Esophagus muscularis mucosa (tissue), 4 donors: Measurements from ENCODE around the gene EBF4. TPM values are rescaled to one million over a fixed set of nuclear protein-coding genes. Genes with fewer than 3 reads are reported as not detected.

Experiments
- DNase-seq: peaks from one replicate; pipeline ENCODE4 v3.0.0-alpha.2; 2017; ENCODE audit errors: extremely low spot score
- H3K27ac ChIP-seq, 4 donors: fragments of 200-600 bp; sonication (generic); replicated peaks in 1 of 4; 1 replicate in 3 of 4; 2 replicates in 1 of 4; pipeline ENCODE4 v1.5.1; 2016 to 2019; ENCODE audit warnings: mild to moderate bottlenecking in 1 of 4
- H3K27me3 ChIP-seq, 4 donors: fragments of 200-600 bp; sonication (generic); one replicate each; pipeline versions ENCODE4 v1.5.1 to v1.6.0; 2016 to 2019
- H3K36me3 ChIP-seq, 4 donors: fragments of 200-600 bp; sonication (generic); one replicate each; pipeline ENCODE4 v1.5.1; 2016 to 2019
- H3K4me1 ChIP-seq, 4 donors: fragments of 200-600 bp; sonication (generic); one replicate each; pipeline ENCODE4 v1.5.1; 2016 to 2019
- H3K4me3 ChIP-seq, 4 donors: fragments of 200-600 bp; sonication (generic); 1 replicate in 2 of 4; 2 replicates in 2 of 4; pipeline ENCODE4 v1.5.1; 2016 to 2019; ENCODE audit warnings: mild to moderate bottlenecking in 4 of 4, moderate library complexity in 1 of 4
- H3K9me3 ChIP-seq, 4 donors: fragments of 200-600 bp; sonication (generic); 1 replicate in 3 of 4; 2 replicates in 1 of 4; pipeline ENCODE4 v1.5.1; 2016 to 2019
- EP300 ChIP-seq: sonication (generic); formaldehyde crosslinking; IDR thresholded peaks from one replicate; pipeline ENCODE4 v1.6.1; 2017; ENCODE audit warnings: antibody characterized with exemption
- POLR2A ChIP-seq: fragments of 450-650 bp; IDR thresholded peaks from one replicate; pipeline ENCODE4 v1.6.1; 2017; ENCODE audit warnings: antibody characterized with exemption, moderate library complexity, mild to moderate bottlenecking, low read depth
- POLR2AphosphoS5 ChIP-seq, 2 donors: sonication (generic); formaldehyde crosslinking; IDR thresholded peaks; one replicate each; pipeline ENCODE4 v1.6.1; 2017; ENCODE audit warnings: antibody characterized with exemption in 2 of 2
- WGBS: methylation state at CpG from one replicate; pipeline ENCODE4 v1.1.5; 2018; 5-methylcytosine and 5-hydroxymethylcytosine counted together
- intact Hi-C: fragments of 100-400 bp; cut with DNase I; formaldehyde crosslinking; loops from one replicate; pipeline ENCODE4 v1.15.1; 2023
- total RNA-seq, 4 donors: library from RNA; depleted of rRNA; stranded (reverse); fragments of >200 nt; gene quantifications; one replicate each; pipeline versions ENCODE4 v1.1.0 to v1.2.1, GENCODE V29; 2016
- TF ChIP-seq, protein P1 (sequence below), 3 experiments: fragments of 200-600 bp in 2 of 3; fragments of 450-650 bp in 1 of 3; sonication (generic) in 2 of 3; IDR thresholded peaks; one replicate each; pipeline ENCODE4 v1.5.1; 2017 to 2019; ENCODE audit warnings: antibody characterized with exemption in 3 of 3, mild to moderate bottlenecking in 2 of 3, moderate library complexity in 1 of 3

Gene EBF4
- total RNA-seq, 4 donors from 2014 or later: 23.7 to 46.7 (median 30.1) TPM

DNA sequence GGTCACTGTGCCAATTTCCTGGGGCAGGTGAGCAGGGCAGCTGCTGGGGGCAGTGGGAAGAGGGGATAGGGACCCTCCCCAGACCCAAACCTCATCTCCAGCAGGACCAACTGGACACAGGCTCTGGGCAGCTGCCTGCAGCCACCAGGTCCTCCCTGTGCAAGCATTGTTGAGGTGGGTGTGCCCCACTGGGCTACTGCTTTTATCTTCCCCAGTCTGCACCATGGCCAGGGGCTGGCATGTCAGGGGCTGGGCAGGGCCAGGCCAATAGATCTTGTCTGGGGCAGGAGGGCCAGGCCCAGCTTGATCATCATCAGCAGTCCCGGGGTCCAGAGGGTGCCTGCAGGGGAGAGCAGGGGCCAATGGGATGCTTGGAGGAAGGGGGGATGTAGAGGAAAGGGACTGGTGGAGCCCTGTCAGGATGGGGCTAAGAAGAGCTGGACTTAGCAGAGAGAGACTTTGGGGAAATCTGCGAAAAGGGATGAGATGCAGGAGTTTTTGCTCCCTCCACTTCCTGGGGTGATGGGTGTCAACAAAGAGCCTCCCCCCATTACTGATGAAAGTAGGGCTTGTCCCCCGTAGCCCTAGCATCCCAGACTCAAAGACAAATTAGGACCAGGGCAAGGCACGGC is 5.7 kb downstream of the EBF4 start:
- Histone ChIP-seq H3K27me3 (peaks cover 0 to 10% (median 0%) of the 10 kb centered on the region in 4 donors), H3K27ac (no peak overlapping the region), H3K36me3 (no peaks in the 10 kb centered on the region), H3K9me3 (no peaks in the 10 kb centered on the region), H3K4me3 (no peak overlapping the region), H3K4me1 (peaks cover 8 to 14% (median 13%) of the 10 kb centered on the region in 4 donors)
- 94% methylated on average over 4 of the region's 4 CpGs for WGBS
- DNase-seq: no peak
- intact Hi-C loops: loop anchor here (10.0 kb wide), 1 partner anchor 146 kb away; the partner anchor contains the start of genes PCED1A and VPS16
- TF ChIP-seq EP300: no peak
- TF ChIP-seq POLR2A: no peak
- TF ChIP-seq, protein P1, sequence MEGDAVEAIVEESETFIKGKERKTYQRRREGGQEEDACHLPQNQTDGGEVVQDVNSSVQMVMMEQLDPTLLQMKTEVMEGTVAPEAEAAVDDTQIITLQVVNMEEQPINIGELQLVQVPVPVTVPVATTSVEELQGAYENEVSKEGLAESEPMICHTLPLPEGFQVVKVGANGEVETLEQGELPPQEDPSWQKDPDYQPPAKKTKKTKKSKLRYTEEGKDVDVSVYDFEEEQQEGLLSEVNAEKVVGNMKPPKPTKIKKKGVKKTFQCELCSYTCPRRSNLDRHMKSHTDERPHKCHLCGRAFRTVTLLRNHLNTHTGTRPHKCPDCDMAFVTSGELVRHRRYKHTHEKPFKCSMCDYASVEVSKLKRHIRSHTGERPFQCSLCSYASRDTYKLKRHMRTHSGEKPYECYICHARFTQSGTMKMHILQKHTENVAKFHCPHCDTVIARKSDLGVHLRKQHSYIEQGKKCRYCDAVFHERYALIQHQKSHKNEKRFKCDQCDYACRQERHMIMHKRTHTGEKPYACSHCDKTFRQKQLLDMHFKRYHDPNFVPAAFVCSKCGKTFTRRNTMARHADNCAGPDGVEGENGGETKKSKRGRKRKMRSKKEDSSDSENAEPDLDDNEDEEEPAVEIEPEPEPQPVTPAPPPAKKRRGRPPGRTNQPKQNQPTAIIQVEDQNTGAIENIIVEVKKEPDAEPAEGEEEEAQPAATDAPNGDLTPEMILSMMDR (IDR thresholded peaks at IDR 0.05): no peak
- no peak for TF ChIP-seq POLR2AphosphoS5 (IDR thresholded peaks at IDR 0.05)

DNA sequence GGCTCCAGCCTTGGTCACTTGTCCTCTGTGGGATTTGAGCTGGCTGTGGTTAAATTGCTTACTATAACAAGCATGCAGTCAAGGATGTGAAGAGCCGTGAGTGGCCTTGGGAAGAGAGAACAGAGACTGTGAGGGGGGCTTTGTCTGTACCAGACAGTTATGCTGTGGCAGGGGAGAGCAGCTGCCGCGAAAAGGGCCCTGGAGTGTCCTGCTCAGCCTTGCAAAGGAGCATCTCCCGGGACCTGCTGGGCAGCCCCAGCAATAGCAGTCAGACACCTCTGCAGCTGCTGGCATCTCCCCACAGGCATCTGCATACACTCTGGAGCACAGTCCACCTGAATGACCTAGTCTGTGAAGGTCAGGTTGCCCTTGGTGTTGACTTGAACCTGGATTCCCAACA is 6.3 kb downstream of the EBF4 start:
- WGBS: 86% methylated on average over 4 of the region's 4 CpGs
- H3K36me3 ChIP-seq: no peaks in the 10 kb centered on the region
- TF ChIP-seq POLR2AphosphoS5 (IDR thresholded peaks at IDR 0.05) (no peak), POLR2A (no peak), EP300 (no peak)
- TF ChIP-seq, protein P1 (IDR thresholded peaks at IDR 0.05): no peak
- intact Hi-C loops: loop anchor here (10.0 kb wide), 1 partner anchor 146 kb away; the partner anchor contains the start of genes PCED1A and VPS16
- no peak for DNase-seq
- no peak overlapping the region for H3K27ac ChIP-seq
- no peaks in the 10 kb centered on the region for H3K9me3 ChIP-seq
- H3K27me3 ChIP-seq: peaks cover 0 to 4% (median 0%) of the 10 kb centered on the region in 4 donors
- no peak overlapping the region for H3K4me3 ChIP-seq
- H3K4me1 ChIP-seq: peaks cover 2 to 8% (median 7%) of the 10 kb centered on the region in 4 donors

DNA sequence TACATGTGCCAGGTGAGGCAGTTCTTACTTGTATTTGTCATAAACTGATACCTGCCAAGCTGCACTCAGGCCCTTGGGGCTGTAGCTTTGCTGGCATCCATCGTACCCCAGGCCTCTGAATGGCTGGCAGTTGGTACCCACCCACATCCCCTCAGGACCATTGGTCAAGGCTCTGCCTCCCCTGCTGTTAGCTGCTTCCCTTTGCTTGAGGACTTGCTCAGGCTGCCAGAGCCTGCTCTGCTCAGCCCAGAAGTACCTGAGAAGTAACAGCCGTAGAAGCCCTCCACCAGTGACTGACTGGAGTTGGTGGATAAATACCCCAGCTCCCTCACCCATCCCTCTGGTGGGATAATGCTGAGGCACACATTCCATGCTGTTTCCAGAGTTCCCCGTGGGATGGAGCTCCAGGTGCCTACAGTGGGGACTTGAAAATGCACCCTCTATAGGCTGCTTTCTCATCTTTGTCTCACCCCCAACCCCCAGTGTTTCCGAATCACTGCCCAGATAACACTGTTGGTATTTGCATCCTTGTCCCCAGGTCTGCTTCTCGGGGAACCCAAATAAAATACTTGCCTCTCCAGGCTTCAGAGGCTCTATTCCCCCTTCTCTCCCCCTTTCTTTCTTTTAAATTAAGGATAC is 7.3 kb downstream of the EBF4 start:
- H3K9me3 ChIP-seq: no peaks in the 10 kb centered on the region
- TF ChIP-seq POLR2AphosphoS5 (IDR thresholded peaks at IDR 0.05): no peak
- TF ChIP-seq, protein P1 (IDR thresholded peaks at IDR 0.05): no peak
- no peak for TF ChIP-seq POLR2A
- no peak for TF ChIP-seq EP300
- 70% methylated on average over 4 of the region's 5 CpGs for WGBS

DNA sequence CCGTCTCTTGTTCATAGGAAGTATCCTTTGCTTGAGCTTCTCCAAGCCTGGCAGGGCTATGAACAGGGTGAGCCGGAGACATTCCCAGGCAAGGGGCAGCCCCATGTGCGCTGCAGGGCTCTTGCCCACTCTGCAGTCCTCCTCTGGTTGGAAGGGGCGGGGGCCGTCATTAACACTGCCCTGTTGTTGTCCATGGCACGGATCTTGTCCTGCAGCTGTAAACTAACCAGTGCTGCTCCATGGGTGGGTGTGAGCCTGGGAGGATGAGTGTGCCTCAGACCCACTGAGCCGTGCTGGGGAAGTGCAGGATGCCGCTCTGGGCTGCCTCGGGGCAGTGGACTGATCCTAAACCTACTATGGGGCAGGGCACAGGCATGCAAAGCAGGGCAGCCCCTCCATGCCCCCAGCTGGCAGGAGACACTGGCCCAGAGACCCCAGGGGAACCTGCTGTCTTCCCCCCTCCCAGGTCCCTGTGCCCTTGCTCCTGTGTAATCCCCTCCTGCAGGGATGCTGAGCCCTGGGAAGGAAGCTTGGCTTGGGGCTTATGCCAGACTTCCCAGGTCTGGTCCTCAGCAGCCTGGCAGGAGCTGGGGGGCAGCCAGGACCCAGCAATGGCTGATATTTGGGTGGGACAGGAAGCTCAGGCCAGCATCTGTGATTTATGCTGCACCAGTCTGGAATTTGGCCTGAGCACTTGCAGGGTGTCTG is 8.5 kb downstream of the EBF4 start:
- Histone ChIP-seq H3K4me1 (no peaks in the 10 kb centered on the region), H3K27ac (no peak overlapping the region), H3K27me3 (no peaks in the 10 kb centered on the region), H3K36me3 (peaks cover 0 to 4% (median 0%) of the 10 kb centered on the region in 4 donors), H3K4me3 (no peak overlapping the region), H3K9me3 (no peaks in the 10 kb centered on the region)
- peak; percentile 87 for DNase-seq
- intact Hi-C loops: no loop called here
- TF ChIP-seq, protein P1 (IDR thresholded peaks at IDR 0.05): no peak
- WGBS: 80% methylated on average over 2 of the region's 9 CpGs

More for the DNA sequence above, 7.3 kb downstream of the EBF4 start:
- peak; percentile 80 for DNase-seq
- Histone ChIP-seq H3K36me3 (no peaks in the 10 kb centered on the region), H3K27ac (no peak overlapping the region), H3K4me1 (no peaks in the 10 kb centered on the region), H3K27me3 (no peaks in the 10 kb centered on the region), H3K4me3 (no peak overlapping the region)
- intact Hi-C loops: loop anchor here (10.0 kb wide), 1 partner anchor 145 kb away; the partner anchor contains the start of genes PCED1A and VPS16
